DOHH2 (cell line): Measurements from ENCODE around the gene CGN.

ENCODE experiments used
- H3F3A ChIP-seq: fragments of 200-600 bp; sonication (generic), shearing (Covaris generic); 2 replicates; pipeline ENCODE4 v1.6.0; 2016; ENCODE audit warnings: antibody characterized with exemption, mild to moderate bottlenecking; ENCODE audit not compliant: control insufficient read depth, insufficient read depth
- H3K27ac ChIP-seq: fragments of 200-600 bp; sonication (generic); 2 replicates; pipeline ENCODE4 v1.5.1; 2014; ENCODE audit warnings: low read depth, mild to moderate bottlenecking, low read length, moderate library complexity
- H3K27me3 ChIP-seq: fragments of 200-600 bp; sonication (generic); 2 replicates; pipeline ENCODE4 v1.6.1; 2014; ENCODE audit warnings: mild to moderate bottlenecking, low read length, mixed read lengths; ENCODE audit not compliant: control insufficient read depth
- H3K36me3 ChIP-seq: fragments of 200-600 bp; sonication (generic); 2 replicates; pipeline ENCODE4 v1.6.1; 2014; ENCODE audit warnings: mild to moderate bottlenecking, low read length, moderate library complexity, mixed read lengths; ENCODE audit not compliant: control insufficient read depth
- H3K4me1 ChIP-seq: fragments of 200-600 bp; sonication (generic); 2 replicates; pipeline ENCODE4 v1.6.1; 2014; ENCODE audit warnings: mild to moderate bottlenecking, low read length, mixed read lengths; ENCODE audit not compliant: control insufficient read depth
- H3K4me2 ChIP-seq: fragments of 200-600 bp; sonication (generic); 2 replicates; pipeline ENCODE4 v1.6.0; 2014; ENCODE audit warnings: mild to moderate bottlenecking, low read length, moderate library complexity
- H3K4me3 ChIP-seq: fragments of 200-600 bp; sonication (generic); 2 replicates; pipeline ENCODE4 v1.5.1; 2014; ENCODE audit warnings: mild to moderate bottlenecking, low read length, mixed read lengths
- H3K79me2 ChIP-seq: fragments of 200-600 bp; sonication (generic); 2 replicates; pipeline ENCODE4 v1.6.1; 2014; ENCODE audit warnings: mild to moderate bottlenecking, low read length, mixed read lengths; ENCODE audit not compliant: control insufficient read depth
- H3K9me2 ChIP-seq: fragments of 200-600 bp; sonication (generic); replicated peaks from 2 replicates; pipeline ENCODE4 v1.6.1; 2014; ENCODE audit warnings: mild to moderate bottlenecking, low read length, mixed read lengths; ENCODE audit not compliant: control insufficient read depth
- H3K9me3 ChIP-seq: fragments of 200-600 bp; sonication (generic); 2 replicates; pipeline ENCODE4 v1.6.1; 2014; ENCODE audit warnings: antibody characterized with exemption, low read length, mixed read lengths; ENCODE audit not compliant: control insufficient read depth, insufficient read depth
- H4K20me1 ChIP-seq: fragments of 200-600 bp; sonication (generic); 2 replicates; pipeline ENCODE4 v1.6.0; 2014; ENCODE audit warnings: low read depth, mild to moderate bottlenecking, antibody characterized with exemption, low read length, moderate library complexity; ENCODE audit not compliant: control insufficient read depth, insufficient read depth
- EZH2phosphoT487 ChIP-seq: fragments of 200-600 bp; sonication (generic); IDR thresholded peaks from 2 replicates; pipeline ENCODE4 v1.6.1; 2017; ENCODE audit warnings: borderline replicate concordance, mild to moderate bottlenecking, antibody characterized with exemption, low read length, moderate library complexity, mixed read lengths
- TF ChIP-seq, protein P1 (sequence below): fragments of 200-600 bp; sonication (generic); IDR thresholded peaks from one replicate; pipeline ENCODE4 v1.5.1; 2014; ENCODE audit warnings: antibody characterized with exemption, mild to moderate bottlenecking, low read depth, low read length; ENCODE audit not compliant: poor library complexity, severe bottlenecking

The CGN gene

DNA sequence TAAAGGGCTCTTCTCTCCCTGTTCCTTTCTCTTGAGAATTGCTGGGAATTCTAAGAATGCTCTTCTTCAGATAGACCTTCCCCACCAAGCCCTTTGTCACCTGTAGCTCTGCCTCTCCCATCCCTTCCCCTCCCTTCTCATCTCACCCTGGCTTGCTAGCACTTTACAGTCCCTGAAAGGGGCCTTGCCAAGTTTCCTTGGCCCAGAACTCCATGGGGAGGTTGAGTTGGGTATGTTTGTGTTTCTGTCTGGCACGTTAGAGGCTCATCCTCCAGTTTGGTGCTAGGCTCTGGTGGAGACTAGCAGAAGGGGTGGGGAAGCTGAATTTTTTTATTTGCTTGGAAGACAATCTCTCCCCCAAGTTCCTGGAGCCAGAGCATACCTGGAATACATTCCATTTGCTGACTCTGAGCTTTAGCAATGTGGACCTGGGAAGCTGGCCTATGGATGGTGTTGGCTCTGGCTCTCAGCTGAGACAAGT lies 4.9 kb downstream of the CGN start:
- H3K9me3 ChIP-seq = no peaks in the 10 kb centered on the region
- no peaks in the 10 kb centered on the region for H4K20me1 ChIP-seq
- H3K27ac ChIP-seq = no peak overlapping the region
- no peak overlapping the region for H3K4me3 ChIP-seq
- TF ChIP-seq, protein P1, sequence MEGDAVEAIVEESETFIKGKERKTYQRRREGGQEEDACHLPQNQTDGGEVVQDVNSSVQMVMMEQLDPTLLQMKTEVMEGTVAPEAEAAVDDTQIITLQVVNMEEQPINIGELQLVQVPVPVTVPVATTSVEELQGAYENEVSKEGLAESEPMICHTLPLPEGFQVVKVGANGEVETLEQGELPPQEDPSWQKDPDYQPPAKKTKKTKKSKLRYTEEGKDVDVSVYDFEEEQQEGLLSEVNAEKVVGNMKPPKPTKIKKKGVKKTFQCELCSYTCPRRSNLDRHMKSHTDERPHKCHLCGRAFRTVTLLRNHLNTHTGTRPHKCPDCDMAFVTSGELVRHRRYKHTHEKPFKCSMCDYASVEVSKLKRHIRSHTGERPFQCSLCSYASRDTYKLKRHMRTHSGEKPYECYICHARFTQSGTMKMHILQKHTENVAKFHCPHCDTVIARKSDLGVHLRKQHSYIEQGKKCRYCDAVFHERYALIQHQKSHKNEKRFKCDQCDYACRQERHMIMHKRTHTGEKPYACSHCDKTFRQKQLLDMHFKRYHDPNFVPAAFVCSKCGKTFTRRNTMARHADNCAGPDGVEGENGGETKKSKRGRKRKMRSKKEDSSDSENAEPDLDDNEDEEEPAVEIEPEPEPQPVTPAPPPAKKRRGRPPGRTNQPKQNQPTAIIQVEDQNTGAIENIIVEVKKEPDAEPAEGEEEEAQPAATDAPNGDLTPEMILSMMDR = no peak
- no peak for TF ChIP-seq EZH2phosphoT487
- no peaks in the 10 kb centered on the region for H3K79me2 ChIP-seq
- peaks cover 18% of the 10 kb centered on the region for H3K4me1 ChIP-seq
- H3K36me3 ChIP-seq = no peaks in the 10 kb centered on the region
- no peaks in the 10 kb centered on the region for H3F3A ChIP-seq
- H3K9me2 ChIP-seq = no peaks in the 10 kb centered on the region
- peaks cover 8% of the 10 kb centered on the region; the same call in 1 of the 2 replicates for H3K27me3 ChIP-seq
- H3K4me2 ChIP-seq = no peak overlapping the region

DNA sequence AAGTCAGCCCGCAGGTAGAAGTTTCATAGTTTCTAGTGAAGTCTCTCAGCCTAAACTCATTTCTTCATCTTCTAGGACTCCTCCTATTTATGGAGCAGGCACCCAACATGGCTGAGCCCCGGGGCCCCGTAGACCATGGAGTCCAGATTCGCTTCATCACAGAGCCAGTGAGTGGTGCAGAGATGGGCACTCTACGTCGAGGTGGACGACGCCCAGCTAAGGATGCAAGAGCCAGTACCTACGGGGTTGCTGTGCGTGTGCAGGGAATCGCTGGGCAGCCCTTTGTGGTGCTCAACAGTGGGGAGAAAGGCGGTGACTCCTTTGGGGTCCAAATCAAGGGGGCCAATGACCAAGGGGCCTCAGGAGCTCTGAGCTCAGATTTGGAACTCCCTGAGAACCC lies 7.2 kb downstream of the CGN start:
- Histone ChIP-seq H4K20me1 (no peaks in the 10 kb centered on the region), H3K4me3 (no peak overlapping the region)

DNA sequence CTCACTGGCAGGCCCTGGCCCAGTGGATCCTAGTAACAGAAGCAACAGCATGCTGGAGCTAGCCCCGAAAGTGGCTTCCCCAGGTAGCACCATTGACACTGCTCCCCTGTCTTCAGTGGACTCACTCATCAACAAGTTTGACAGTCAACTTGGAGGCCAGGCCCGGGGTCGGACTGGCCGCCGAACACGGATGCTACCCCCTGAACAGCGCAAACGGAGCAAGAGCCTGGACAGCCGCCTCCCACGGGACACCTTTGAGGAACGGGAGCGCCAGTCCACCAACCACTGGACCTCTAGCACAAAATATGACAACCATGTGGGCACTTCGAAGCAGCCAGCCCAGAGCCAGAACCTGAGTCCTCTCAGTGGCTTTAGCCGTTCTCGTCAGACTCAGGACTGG lies 7.7 kb downstream of the CGN start:
- no peaks in the 10 kb centered on the region for H3K79me2 ChIP-seq
- H3K9me3 ChIP-seq = no peaks in the 10 kb centered on the region
- no peaks in the 10 kb centered on the region for H3K36me3 ChIP-seq
- no peaks in the 10 kb centered on the region for H4K20me1 ChIP-seq
- H3K27ac ChIP-seq = no peak overlapping the region
- no peaks in the 10 kb centered on the region for H3F3A ChIP-seq
- no peaks in the 10 kb centered on the region for H3K9me2 ChIP-seq
- no peak overlapping the region for H3K4me3 ChIP-seq
- no peaks in the 10 kb centered on the region for H3K27me3 ChIP-seq
- TF ChIP-seq, protein P1 = no peak
- H3K4me1 ChIP-seq = no peaks in the 10 kb centered on the region
- no peak overlapping the region for H3K4me2 ChIP-seq

More for the DNA sequence above, 7.2 kb downstream of the CGN start:
- peaks cover 2% of the 10 kb centered on the region for H3K4me1 ChIP-seq
- H3F3A ChIP-seq = no peaks in the 10 kb centered on the region
- H3K27ac ChIP-seq = no peak overlapping the region
- no peak overlapping the region for H3K4me2 ChIP-seq
- H3K27me3 ChIP-seq = no peaks in the 10 kb centered on the region
- no peaks in the 10 kb centered on the region for H3K79me2 ChIP-seq
- no peaks in the 10 kb centered on the region for H3K9me2 ChIP-seq
- H3K9me3 ChIP-seq = no peaks in the 10 kb centered on the region
- TF ChIP-seq, protein P1 = no peak
- no peak for TF ChIP-seq EZH2phosphoT487
- H3K36me3 ChIP-seq = no peaks in the 10 kb centered on the region
